ENCODE data around the gene PDE8A. TPM values are rescaled to one million over a fixed set of nuclear protein-coding genes. Genes with fewer than 3 reads are reported as not detected.

PDE8A gene
- total and polyA plus RNA-seq, 2 experiments from 2014 or later = 5.6 to 7.5 TPM

- H3K27ac ChIP-seq (ENCODE audit: low read depth) = no peak overlapping the region
- no peak overlapping the region for H3K27ac Mint-ChIP-seq
Measured at GRCh38 chr15:85047271-85047948, 65.8 kb downstream of the PDE8A start.

More at GRCh38 chr15:85047271-85047948, 65.8 kb downstream of the PDE8A start:
- Histone ChIP-seq H3K79me2 (replicated peaks; ENCODE audit: insufficient read depth) (peaks cover 4% of the 10 kb centered on the region; the same call in 1 of the 2 replicates), H3K4me2 (no peak overlapping the region), H3K36me3 (ENCODE audit: insufficient read depth) (no peaks in the 10 kb centered on the region), H4K20me1 (replicated peaks; ENCODE audit: insufficient read depth) (no peaks in the 10 kb centered on the region), H2AFZ (no peak overlapping the region), H3K9me2 (ENCODE audit: insufficient read depth) (no peaks in the 10 kb centered on the region), H3K27me3 (ENCODE audit: insufficient read depth) (no peaks in the 10 kb centered on the region), H3K4me3 (no peak overlapping the region), H3F3A (replicated peaks; ENCODE audit: low read depth) (no peaks in the 10 kb centered on the region), H3K4me1 (ENCODE audit: insufficient read depth) (0 out of 2 replicates have a peak, but pooled peaks cover 4% of the 10 kb centered on the region)
- Mint-ChIP-seq H3K9me3 (no peaks in the 10 kb centered on the region), H3K27me3 (ENCODE audit: insufficient read depth, low read depth, poor library complexity) (no peaks in the 10 kb centered on the region), H3K4me1 (peaks cover 8% of the 10 kb centered on the region; the same call in 2 of the 3 replicates), H3K36me3 (ENCODE audit: low read depth) (no peaks in the 10 kb centered on the region), H3K4me3 (no peak overlapping the region)
- no peak for TF ChIP-seq ZNF462 (CRISPR knock-in tag; IDR thresholded peaks at IDR 0.05)
- no peak for TF ChIP-seq ZNF331 (CRISPR knock-in tag; IDR thresholded peaks at IDR 0.05; ENCODE audit: low read depth)
- no peak for TF ChIP-seq ZNF114 (CRISPR knock-in tag; IDR thresholded peaks at IDR 0.05)
- TF ChIP-seq JUNB (IDR thresholded peaks at IDR 0.05; ENCODE audit: unreplicated experiment) = no peak
- ATAC-seq (no peak), DNase-seq (ENCODE audit: low spot score) (peak; percentile 21)
